ENCODE results near the gene PDZD4. TPM values are rescaled to one million over a fixed set of nuclear protein-coding genes. Genes with fewer than 3 reads are reported as not detected.

PDZD4 gene
- total and polyA plus RNA-seq, 2 experiments from 2014 or later: 0.50 to 5.8 TPM

DNA sequence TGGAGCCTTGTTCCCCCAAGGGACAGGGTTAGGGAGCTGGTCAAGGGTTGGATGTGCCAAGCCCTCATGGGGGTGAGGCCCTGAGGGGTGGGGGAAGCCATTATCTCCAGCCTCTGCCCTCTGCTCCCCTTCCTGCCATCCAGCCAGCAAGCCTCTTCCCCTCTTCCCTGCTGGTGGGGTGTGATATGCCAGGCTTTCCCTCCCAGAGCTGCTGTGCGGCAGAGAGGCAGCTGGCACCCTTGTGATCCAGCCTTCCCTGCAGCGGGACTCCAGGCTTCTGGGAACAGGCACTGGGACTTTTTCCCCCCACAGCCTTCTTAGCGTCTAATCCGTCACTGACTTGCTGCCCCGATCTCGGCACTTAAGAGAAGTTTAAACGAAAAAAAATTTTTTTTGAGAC is 29.6 kb downstream of the PDZD4 start:
- no peak overlapping the region for H3K4me3 ChIP-seq
- H3K27me3 ChIP-seq: no peaks in the 10 kb centered on the region
- H3K9me3 ChIP-seq (ENCODE audit: low read depth): no peaks in the 10 kb centered on the region
- no peak overlapping the region for H3K27ac ChIP-seq
- H3K36me3 ChIP-seq: no peaks in the 10 kb centered on the region
- TF ChIP-seq, protein P1, sequence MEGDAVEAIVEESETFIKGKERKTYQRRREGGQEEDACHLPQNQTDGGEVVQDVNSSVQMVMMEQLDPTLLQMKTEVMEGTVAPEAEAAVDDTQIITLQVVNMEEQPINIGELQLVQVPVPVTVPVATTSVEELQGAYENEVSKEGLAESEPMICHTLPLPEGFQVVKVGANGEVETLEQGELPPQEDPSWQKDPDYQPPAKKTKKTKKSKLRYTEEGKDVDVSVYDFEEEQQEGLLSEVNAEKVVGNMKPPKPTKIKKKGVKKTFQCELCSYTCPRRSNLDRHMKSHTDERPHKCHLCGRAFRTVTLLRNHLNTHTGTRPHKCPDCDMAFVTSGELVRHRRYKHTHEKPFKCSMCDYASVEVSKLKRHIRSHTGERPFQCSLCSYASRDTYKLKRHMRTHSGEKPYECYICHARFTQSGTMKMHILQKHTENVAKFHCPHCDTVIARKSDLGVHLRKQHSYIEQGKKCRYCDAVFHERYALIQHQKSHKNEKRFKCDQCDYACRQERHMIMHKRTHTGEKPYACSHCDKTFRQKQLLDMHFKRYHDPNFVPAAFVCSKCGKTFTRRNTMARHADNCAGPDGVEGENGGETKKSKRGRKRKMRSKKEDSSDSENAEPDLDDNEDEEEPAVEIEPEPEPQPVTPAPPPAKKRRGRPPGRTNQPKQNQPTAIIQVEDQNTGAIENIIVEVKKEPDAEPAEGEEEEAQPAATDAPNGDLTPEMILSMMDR (IDR thresholded peaks at IDR 0.05; ENCODE audit: low read depth, low read length): no peak
- DNase-seq (ENCODE audit: low read depth in 1 of 2, low spot score in 1 of 2): no peak
- H3K4me1 ChIP-seq (ENCODE audit: low read depth): no peaks in the 10 kb centered on the region

DNA sequence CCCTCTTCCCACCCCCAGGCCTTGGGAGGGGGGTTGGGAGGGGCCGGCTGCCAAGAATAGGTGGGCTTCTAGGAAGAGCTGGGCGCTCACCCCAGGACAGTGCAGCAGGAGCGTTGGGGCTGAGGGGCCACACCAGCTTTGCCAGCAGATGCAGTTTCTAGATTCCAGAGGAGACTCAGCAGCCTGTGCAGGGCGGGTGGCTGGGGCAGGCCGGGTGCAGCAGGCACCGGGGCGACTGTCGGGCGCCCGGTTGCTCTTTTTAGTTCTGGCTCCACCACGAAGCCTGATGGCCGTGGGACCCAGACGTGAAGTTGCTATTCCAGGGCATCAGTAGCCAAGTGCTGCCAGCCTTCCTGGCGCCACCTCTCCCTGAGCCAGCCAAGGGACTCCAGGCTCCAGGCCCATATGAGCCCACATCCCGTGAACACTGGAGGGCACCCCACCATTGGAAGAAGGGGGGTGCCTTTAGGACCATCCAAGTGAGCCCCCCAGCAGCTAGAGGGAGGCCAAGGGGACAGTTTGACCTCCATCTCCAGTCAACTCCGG is 30.1 kb downstream of the PDZD4 start:
- Histone ChIP-seq H3K27me3 (no peaks in the 10 kb centered on the region), H3K27ac (no peak overlapping the region), H3K4me1 (ENCODE audit: low read depth) (no peaks in the 10 kb centered on the region), H3K36me3 (no peaks in the 10 kb centered on the region), H3K9me3 (ENCODE audit: low read depth) (no peaks in the 10 kb centered on the region), H3K4me3 (no peak overlapping the region)
- TF ChIP-seq, protein P1 (IDR thresholded peaks at IDR 0.05; ENCODE audit: low read depth, low read length): no peak
- no peak for DNase-seq (ENCODE audit: low read depth in 1 of 2, low spot score in 1 of 2)

DNA sequence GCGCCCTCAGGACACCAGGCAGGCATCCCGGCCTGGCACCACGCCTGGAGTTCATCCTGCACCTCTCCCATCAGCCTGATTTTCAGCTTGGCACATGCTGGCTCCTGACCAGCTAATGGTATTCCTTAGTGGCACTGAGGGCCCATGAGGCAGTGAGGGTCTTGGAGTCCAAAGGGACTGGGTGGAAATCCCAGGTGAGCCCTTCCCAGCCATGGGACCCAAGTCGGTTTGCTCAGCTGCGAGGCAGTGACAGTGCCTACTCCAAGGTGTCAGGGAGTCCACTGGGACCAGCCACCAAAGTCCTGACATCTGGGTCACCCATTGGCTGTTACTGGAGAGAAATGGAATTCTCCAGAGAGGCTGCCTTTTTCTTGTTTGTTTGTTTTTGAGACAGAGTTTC is 31.0 kb downstream of the PDZD4 start:
- DNase-seq (ENCODE audit: low read depth in 1 of 2, low spot score in 1 of 2): no peak
- TF ChIP-seq, protein P1 (IDR thresholded peaks at IDR 0.05; ENCODE audit: low read depth, low read length): no peak
- Histone ChIP-seq H3K4me1 (ENCODE audit: low read depth) (no peaks in the 10 kb centered on the region), H3K4me3 (no peak overlapping the region), H3K27ac (no peak overlapping the region), H3K27me3 (no peaks in the 10 kb centered on the region), H3K36me3 (no peaks in the 10 kb centered on the region), H3K9me3 (ENCODE audit: low read depth) (no peaks in the 10 kb centered on the region)

DNA sequence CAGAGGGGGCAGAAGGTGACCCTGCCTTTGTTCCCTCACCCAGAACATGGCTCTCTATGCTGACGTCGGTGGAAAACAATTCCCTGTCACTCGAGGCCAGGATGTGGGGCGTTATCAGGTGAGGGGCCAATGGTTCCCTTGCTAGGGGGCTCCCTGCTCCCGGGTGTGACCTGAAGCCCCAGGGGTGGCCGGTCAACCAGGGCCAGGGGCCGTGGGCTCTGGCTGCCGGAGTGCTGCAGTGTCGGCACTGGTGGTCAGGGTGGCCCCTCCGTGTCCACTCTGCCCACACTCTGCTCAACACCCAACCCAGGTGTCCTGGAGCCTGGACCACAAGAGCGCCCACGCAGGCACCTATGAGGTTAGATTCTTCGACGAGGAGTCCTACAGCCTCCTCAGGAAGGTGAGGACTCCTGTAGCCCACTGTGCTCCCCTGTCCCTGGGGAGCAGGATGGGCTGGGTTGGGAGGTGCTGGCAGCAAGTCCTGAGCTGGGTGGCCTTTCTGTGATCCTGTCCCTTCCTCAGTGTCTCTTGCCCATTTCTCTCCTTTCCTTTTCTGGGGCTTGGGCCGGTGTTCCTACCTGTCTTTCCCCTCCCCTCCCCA is 32.8 kb downstream of the PDZD4 start:
- Histone ChIP-seq H3K9me3 (ENCODE audit: low read depth) (no peaks in the 10 kb centered on the region), H3K4me1 (ENCODE audit: low read depth) (no peaks in the 10 kb centered on the region)

DNA sequence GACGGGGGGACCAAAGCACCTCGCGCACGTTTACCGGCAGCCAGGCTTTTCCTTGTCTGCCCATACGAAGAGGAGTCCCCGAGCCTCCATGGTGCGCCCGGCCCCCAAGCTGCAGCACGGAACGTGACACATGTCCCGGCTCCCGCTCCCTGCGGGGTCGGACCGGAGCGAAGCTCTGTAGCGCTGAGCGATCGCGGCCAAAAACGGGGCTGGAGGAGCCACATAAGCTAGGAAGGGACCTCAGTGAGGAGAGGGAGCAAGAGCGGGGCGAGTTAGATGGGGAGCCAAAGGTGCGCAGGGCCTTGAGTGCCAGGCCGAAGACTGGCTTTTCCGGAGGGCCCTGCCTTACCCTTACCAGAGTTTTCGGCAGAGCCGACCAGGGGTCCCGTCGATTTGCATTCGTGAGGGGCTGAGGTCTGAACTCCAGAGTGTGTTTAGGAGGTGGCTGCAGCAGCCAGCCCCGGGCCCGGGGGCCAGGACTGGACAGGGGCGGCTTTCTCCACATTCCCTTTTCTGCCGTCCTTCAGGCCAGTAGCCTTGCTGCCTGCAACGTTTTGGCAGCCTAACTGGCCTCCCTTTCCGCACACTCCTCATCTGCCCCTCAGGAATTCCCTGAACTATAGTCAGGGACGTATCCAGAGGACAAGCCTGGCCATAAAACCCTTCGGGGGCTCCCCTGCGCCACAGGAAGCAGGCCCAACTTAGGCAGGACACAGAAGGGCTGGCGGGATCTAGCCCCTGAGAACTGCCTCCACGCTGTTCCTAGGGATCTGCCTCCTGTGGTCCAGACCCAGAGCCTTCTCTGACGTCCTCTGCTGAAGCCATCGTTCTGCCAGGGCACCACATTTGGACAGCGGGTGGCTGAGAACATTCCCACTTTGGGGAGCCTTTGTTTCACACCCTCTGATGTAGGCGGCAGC is 35.2 kb downstream of the PDZD4 start:
- Histone ChIP-seq H3K9me3 (ENCODE audit: low read depth) (no peaks in the 10 kb centered on the region), H3K27me3 (no peaks in the 10 kb centered on the region), H3K4me3 (peak overlapping the region; percentile 46), H3K4me1 (ENCODE audit: low read depth) (no peaks in the 10 kb centered on the region), H3K27ac (peak overlapping the region; percentile 93), H3K36me3 (no peaks in the 10 kb centered on the region)
- peak in 1 of 2 donors; percentile 13 for DNase-seq (ENCODE audit: low read depth in 1 of 2, low spot score in 1 of 2)
- TF ChIP-seq, protein P1 (IDR thresholded peaks at IDR 0.05; ENCODE audit: low read depth, low read length): no peak

More for the DNA sequence above, 32.8 kb downstream of the PDZD4 start:
- H3K27ac ChIP-seq: no peak overlapping the region
- TF ChIP-seq, protein P1 (IDR thresholded peaks at IDR 0.05; ENCODE audit: low read depth, low read length): no peak
- H3K4me3 ChIP-seq: no peak overlapping the region
- no peaks in the 10 kb centered on the region for H3K36me3 ChIP-seq
- DNase-seq (ENCODE audit: low read depth in 1 of 2, low spot score in 1 of 2): no peak
- H3K27me3 ChIP-seq: no peaks in the 10 kb centered on the region
